HepG2 (cell line): Measurements from ENCODE around the gene TPRN. TPM values are rescaled to one million over a fixed set of nuclear protein-coding genes. Genes with fewer than 3 reads are reported as not detected.

Experiments
- ARID5B ChIP-seq: IDR thresholded peaks from 2 replicates; pipeline ENCODE4 v1.4.0; 2020; ENCODE audit warnings: mild to moderate bottlenecking, missing genetic modification reagents
- CBX1 ChIP-seq: IDR thresholded peaks from one replicate; pipeline ENCODE4 v1.6.1; 2016; ENCODE audit warnings: antibody characterized with exemption, low read depth
- DR1 ChIP-seq: sonication (generic); formaldehyde crosslinking; IDR thresholded peaks from 2 replicates; pipeline ENCODE4 v1.8.0; 2021; ENCODE audit warnings: mild to moderate bottlenecking, missing genetic modification reagents, inconsistent platforms
- FUBP1 ChIP-seq: sonication (generic); formaldehyde crosslinking; IDR thresholded peaks from 2 replicates; pipeline ENCODE4 v1.5.1; 2020; ENCODE audit warnings: missing genetic modification reagents, mild to moderate bottlenecking, borderline replicate concordance
- GLI4 ChIP-seq: sonication (generic); formaldehyde crosslinking; IDR thresholded peaks from 2 replicates; pipeline ENCODE4 v1.5.1; 2020; ENCODE audit warnings: missing genetic modification reagents, mild to moderate bottlenecking, moderate library complexity, borderline replicate concordance
- GTF2F1 ChIP-seq: fragments of 150-350 bp; IDR thresholded peaks from 2 replicates; pipeline ENCODE4 v1.6.1; 2014; ENCODE audit warnings: low read length
- NFKB2 ChIP-seq: sonication (generic); formaldehyde crosslinking; IDR thresholded peaks from 2 replicates; pipeline ENCODE4 v1.4.0; 2020; ENCODE audit warnings: missing genetic modification reagents, borderline replicate concordance
- NR2F2 ChIP-seq: IDR thresholded peaks from 2 replicates; pipeline ENCODE4 v1.6.1; 2012; ENCODE audit warnings: low read depth, inconsistent platforms, borderline replicate concordance
- PHB2 ChIP-seq: fragments of 450-650 bp; IDR thresholded peaks from 2 replicates; pipeline ENCODE4 v1.6.1; 2018; ENCODE audit not compliant: partially characterized antibody
- REXO4 ChIP-seq: sonication (generic); formaldehyde crosslinking; IDR thresholded peaks from 2 replicates; pipeline ENCODE4 v1.8.0; 2022; ENCODE audit warnings: missing genetic modification reagents, mild to moderate bottlenecking, borderline replicate concordance
- SPEN ChIP-seq: sonication (generic); formaldehyde crosslinking; IDR thresholded peaks from 2 replicates; pipeline ENCODE4 v1.5.1; 2020; ENCODE audit warnings: low read depth, mild to moderate bottlenecking, missing genetic modification reagents
- TFDP1 ChIP-seq: IDR thresholded peaks from 2 replicates; pipeline ENCODE4 v1.6.1; 2016; ENCODE audit warnings: missing compliant biosample characterization, missing genetic modification reagents, borderline replicate concordance
- TMF1 ChIP-seq: sonication (generic); formaldehyde crosslinking; IDR thresholded peaks from 2 replicates; pipeline ENCODE4 v1.8.1; 2022; ENCODE audit warnings: low read depth, missing genetic modification reagents
- ZNF280D ChIP-seq: sonication (generic); formaldehyde crosslinking; IDR thresholded peaks from 2 replicates; pipeline ENCODE4 v1.5.1; 2020; ENCODE audit warnings: mild to moderate bottlenecking, missing genetic modification reagents
- ZNF382 ChIP-seq: sonication (generic); formaldehyde crosslinking; IDR thresholded peaks from 2 replicates; pipeline ENCODE4 v1.5.0; 2020; ENCODE audit warnings: missing genetic modification reagents, mild to moderate bottlenecking, borderline replicate concordance
- ZNF552 ChIP-seq: sonication (generic); formaldehyde crosslinking; IDR thresholded peaks from 2 replicates; pipeline ENCODE4 v1.9.0; 2022; ENCODE audit warnings: missing genetic modification reagents, mild to moderate bottlenecking, borderline replicate concordance
- ZNF614 ChIP-seq: IDR thresholded peaks from 2 replicates; pipeline ENCODE4 v1.6.1; 2018; ENCODE audit warnings: missing biosample characterization, missing genetic modification reagents, inconsistent platforms, borderline replicate concordance
- ZNF816 ChIP-seq: sonication (generic); formaldehyde crosslinking; IDR thresholded peaks from 2 replicates; pipeline ENCODE4 v1.8.0; 2022; ENCODE audit warnings: missing genetic modification reagents, mild to moderate bottlenecking, borderline replicate concordance
- polyA plus RNA-seq, 8 experiments: library from polyadenylated mRNA; depleted of rRNA in 3 of 8; stranded (reverse) in 7 of 8; unstranded in 1 of 8; fragments of >200 nt; fragmentation: Illumina TruSeq in 4 of 8; extraction: Trizol in 4 of 8; gene quantifications; 2 replicates each; pipeline versions ENCODE4 v1.2.1 to v1.2.3, GENCODE V29; 2011 to 2016; ENCODE audit warnings: low read depth in 4 of 8, missing spikeins in 1 of 8, mixed read lengths in 1 of 8; ENCODE audit not compliant: insufficient read depth in 1 of 8
- total RNA-seq, 5 experiments: library from RNA; depleted of rRNA; stranded (reverse); fragments of >200 nt; fragmentation: Illumina TruSeq; extraction: Trizol; gene quantifications; 2 replicates each; pipeline ENCODE4 v1.2.3, GENCODE V29; 2016; ENCODE audit warnings: low read depth in 1 of 5

Gene TPRN
- total and polyA plus RNA-seq, 2 of the 13 experiments (the other 11 are each of a cell fraction or from before 2014, with no cell fraction given): 10.1 to 19.2 TPM

GRCh38 chr9:137188490-137189296 is 11.8 kb downstream of the TPRN start, which contains the start of the genes ANAPC2 and SSNA1 (continued):
- TF ChIP-seq ARID5B (peak; percentile 62; the same call in 1 of the 2 replicates), NR2F2 (peak; percentile 8; the same call in 1 of the 2 replicates), DR1 (CRISPR knock-in tag) (peak; percentile 68; the same call in 1 of the 2 replicates), FUBP1 (no peak), TMF1 (CRISPR knock-in tag) (peak; percentile 25; the same call in 1 of the 2 replicates), REXO4 (CRISPR knock-in tag) (no peak), ZNF552 (CRISPR knock-in tag) (no peak), GLI4 (CRISPR knock-in tag) (no peak), SPEN (CRISPR knock-in tag) (peak; percentile 99), GTF2F1 (0 out of 2 replicates have a peak, but pooled peaks have one; percentile 56), ZNF280D (CRISPR knock-in tag) (no peak), PHB2 (no peak), NFKB2 (CRISPR knock-in tag) (peak; percentile 71; the same call in 1 of the 2 replicates), CBX1 (peak; percentile 80), TFDP1 (CRISPR knock-in tag) (peak; percentile 69; the same call in 1 of the 2 replicates), ZNF614 (0 out of 2 replicates have a peak, but pooled peaks have one; percentile 63), ZNF382 (CRISPR knock-in tag) (no peak), ZNF816 (no peak; the same call in 1 of the 2 replicates)
